Measurements from ENCODE around the gene DCST1. TPM values are rescaled to one million over a fixed set of nuclear protein-coding genes. Genes with fewer than 3 reads are reported as not detected.

Gene DCST1
- total and polyA plus RNA-seq, 2 of the 13 experiments (the other 11 are each of a cell fraction or from before 2014, with no cell fraction given) = 0.04 TPM; not detected in 1

DNA sequence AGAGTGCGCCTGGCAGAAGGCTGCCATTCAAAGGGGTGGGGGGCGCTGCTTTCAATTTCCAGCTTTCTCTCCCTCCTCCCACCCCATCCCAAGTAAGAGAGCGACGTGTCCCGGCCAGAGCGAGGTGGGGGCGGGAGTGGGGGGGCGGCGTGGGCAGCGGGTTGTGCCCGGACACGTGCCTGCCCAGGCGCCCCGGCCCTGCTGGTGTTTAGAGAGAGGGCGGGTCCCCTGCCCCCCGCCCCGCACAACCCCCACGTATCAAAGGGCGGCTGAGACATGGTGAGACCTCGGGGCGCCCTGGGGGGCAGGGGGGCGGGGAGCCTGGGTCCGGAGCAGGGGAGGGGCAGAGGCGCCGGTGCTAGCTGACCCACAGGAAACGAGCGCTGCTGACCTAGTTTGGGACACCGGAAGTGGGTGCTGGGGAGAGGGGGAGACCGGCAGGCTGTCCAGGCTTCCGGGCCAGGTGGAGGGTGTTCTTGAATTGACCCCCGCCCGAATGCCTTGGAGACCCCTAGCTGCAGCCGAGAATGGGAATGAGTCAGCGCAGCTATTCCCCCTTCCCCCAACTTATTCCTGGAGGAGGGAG lies 29.8 kb upstream of the DCST1 start (continued):
- TF ChIP-seq CHD2 (IDR thresholded peaks at IDR 0.05; ENCODE audit: low read depth, low read length) (no peak), ZNF513 (CRISPR knock-in tag; conservative IDR thresholded peaks at IDR 0.05) (no peak), ZNF329 (CRISPR knock-in tag; IDR thresholded peaks at IDR 0.05; ENCODE audit: low read depth) (no peak), IRF9 (CRISPR knock-in tag; IDR thresholded peaks at IDR 0.05; ENCODE audit: borderline replicate concordance) (peak; percentile 45; the same call in 1 of the 2 replicates), SPEN (CRISPR knock-in tag; IDR thresholded peaks at IDR 0.05; ENCODE audit: low read depth) (peak; percentile 49; the same call in 1 of the 2 replicates), NR2F2 (IDR thresholded peaks at IDR 0.05; ENCODE audit: borderline replicate concordance, low read depth) (no peak; the same call in 1 of the 2 replicates), ZNF558 (CRISPR knock-in tag; IDR thresholded peaks at IDR 0.05; ENCODE audit: borderline replicate concordance) (0 out of 2 replicates have a peak, but pooled peaks have one; percentile 27), ZNF816 (CRISPR knock-in tag; IDR thresholded peaks at IDR 0.05; ENCODE audit: borderline replicate concordance) (no peak), ZBTB38 (CRISPR knock-in tag; IDR thresholded peaks at IDR 0.05) (0 out of 2 replicates have a peak, but pooled peaks have one; percentile 26), CEBPB (IDR thresholded peaks at IDR 0.05; ENCODE audit: borderline replicate concordance, low read depth, low read length) (no peak), ZNF703 (CRISPR knock-in tag; IDR thresholded peaks at IDR 0.05; ENCODE audit: borderline replicate concordance) (no peak), STAT5B (CRISPR knock-in tag; IDR thresholded peaks at IDR 0.05) (no peak), POLR2G (IDR thresholded peaks at IDR 0.05; ENCODE audit: low read depth, low read length) (0 out of 2 replicates have a peak, but pooled peaks have one; percentile 11), FOXO4 (CRISPR knock-in tag; conservative IDR thresholded peaks at IDR 0.05) (0 out of 2 replicates have a peak, but pooled peaks have one; percentile 10), SALL1 (CRISPR knock-in tag; IDR thresholded peaks at IDR 0.05) (peak; percentile 33; the same call in 1 of the 2 replicates), ZNF296 (CRISPR knock-in tag; conservative IDR thresholded peaks at IDR 0.05) (0 out of 2 replicates have a peak, but pooled peaks have one; percentile 40), NR2F1 (CRISPR knock-in tag; IDR thresholded peaks at IDR 0.05) (peak in 1 of 2 experiments; percentile 10; a peak in 1 of 4 replicates), CENPT (CRISPR knock-in tag; IDR thresholded peaks at IDR 0.05; ENCODE audit: low read depth) (no peak), ETV5 (CRISPR knock-in tag; IDR thresholded peaks at IDR 0.05; ENCODE audit: borderline replicate concordance) (peak; percentile 79), MTA1 (CRISPR knock-in tag; IDR thresholded peaks at IDR 0.05; ENCODE audit: borderline replicate concordance) (peak; percentile 64; the same call in 1 of the 2 replicates), HMG20A (CRISPR knock-in tag; IDR thresholded peaks at IDR 0.05; ENCODE audit: borderline replicate concordance) (no peak)
- TF ChIP-seq, protein P1, sequence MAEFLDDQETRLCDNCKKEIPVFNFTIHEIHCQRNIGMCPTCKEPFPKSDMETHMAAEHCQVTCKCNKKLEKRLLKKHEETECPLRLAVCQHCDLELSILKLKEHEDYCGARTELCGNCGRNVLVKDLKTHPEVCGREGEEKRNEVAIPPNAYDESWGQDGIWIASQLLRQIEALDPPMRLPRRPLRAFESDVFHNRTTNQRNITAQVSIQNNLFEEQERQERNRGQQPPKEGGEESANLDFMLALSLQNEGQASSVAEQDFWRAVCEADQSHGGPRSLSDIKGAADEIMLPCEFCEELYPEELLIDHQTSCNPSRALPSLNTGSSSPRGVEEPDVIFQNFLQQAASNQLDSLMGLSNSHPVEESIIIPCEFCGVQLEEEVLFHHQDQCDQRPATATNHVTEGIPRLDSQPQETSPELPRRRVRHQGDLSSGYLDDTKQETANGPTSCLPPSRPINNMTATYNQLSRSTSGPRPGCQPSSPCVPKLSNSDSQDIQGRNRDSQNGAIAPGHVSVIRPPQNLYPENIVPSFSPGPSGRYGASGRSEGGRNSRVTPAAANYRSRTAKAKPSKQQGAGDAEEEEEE (CRISPR knock-in tag; IDR thresholded peaks at IDR 0.05; ENCODE audit: borderline replicate concordance) = no peak
- TF ChIP-seq, protein P2, sequence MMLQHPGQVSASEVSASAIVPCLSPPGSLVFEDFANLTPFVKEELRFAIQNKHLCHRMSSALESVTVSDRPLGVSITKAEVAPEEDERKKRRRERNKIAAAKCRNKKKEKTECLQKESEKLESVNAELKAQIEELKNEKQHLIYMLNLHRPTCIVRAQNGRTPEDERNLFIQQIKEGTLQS (CRISPR knock-in tag; IDR thresholded peaks at IDR 0.05) = no peak
